UCSD-AML1 (cell line): ENCODE results near the gene ANXA1.

Experiments used
- DNase-seq: peaks from one replicate; lab custom pipeline; 2025; ENCODE audit not compliant: unreplicated experiment; lab: John Stamatoyannopoulos, UW

The ANXA1 gene

GRCh38 chr9:73206851-73207250 lies 55.2 kb downstream of the ANXA1 start:
- no peak for DNase-seq

- DNase-seq: no peak
Measured at GRCh38 chr9:73210886-73211666, 59.4 kb downstream of the ANXA1 start.

GRCh38 chr9:73213300-73213699 lies 61.6 kb downstream of the ANXA1 start:
- DNase-seq: no peak

GRCh38 chr9:73215249-73215648 lies 63.6 kb downstream of the ANXA1 start:
- DNase-seq: no peak

GRCh38 chr9:73216100-73216499 lies 64.4 kb downstream of the ANXA1 start:
- DNase-seq: no peak
